Hepatic stellate cell (primary cell): Measurements from ENCODE around the gene TSPY4.
"Not testable (repeated sequence)": the region's sequence is repeated elsewhere in the genome, so short reads cannot be mapped to it uniquely, and the experiment has no call there.

Source experiments
- DNase-seq: peaks from one replicate; pipeline ENCODE4 v3.0.0; 2011; ENCODE audit warnings: low spot score

TSPY4 gene, protein sequence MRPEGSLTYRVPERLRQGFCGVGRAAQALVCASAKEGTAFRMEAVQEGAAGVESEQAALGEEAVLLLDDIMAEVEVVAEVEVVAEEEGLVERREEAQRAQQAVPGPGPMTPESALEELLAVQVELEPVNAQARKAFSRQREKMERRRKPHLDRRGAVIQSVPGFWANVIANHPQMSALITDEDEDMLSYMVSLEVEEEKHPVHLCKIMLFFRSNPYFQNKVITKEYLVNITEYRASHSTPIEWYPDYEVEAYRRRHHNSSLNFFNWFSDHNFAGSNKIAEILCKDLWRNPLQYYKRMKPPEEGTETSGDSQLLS

GRCh38 chrY:9337164-9337563 lies at the start of gene TSPY4:
TSPY4 (plus strand) TSS chrY:9337464; CDS start chrY:9337510, 46 bp downstream.
- not testable (repeated sequence) for DNase-seq

GRCh38 chrY:9320996-9321395 lies 16.3 kb upstream of the TSPY4 start:
- DNase-seq = no peak

GRCh38 chrY:9357497-9357896 lies 20.2 kb downstream of the TSPY4 start, which contains the start of gene TSPY8:
TSPY8 (plus strand) TSS chrY:9357797; CDS start chrY:9357843, 46 bp downstream.
- DNase-seq = not testable (repeated sequence)
